ENCODE measurements around the gene CDK5RAP3.
"Not testable (repeated sequence)": the region's sequence is repeated elsewhere in the genome, so short reads cannot be mapped to it uniquely, and the experiment has no call there.

CDK5RAP3 gene

GRCh38 chr17:47997586-47997985 lies 26.7 kb downstream of the CDK5RAP3 start:
- Histone ChIP-seq H3K4me1 (peaks cover 10 to 62% (median 43%) of the 10 kb centered on the region in 10 experiments), H3K9me3 (replicated peaks in 1 of 11) (no peaks in the 10 kb centered on the region), H3K27me3 (no peaks in the 10 kb centered on the region), H3K4me3 (no peak overlapping the region), H3K9ac (no peak overlapping the region; a peak in 1 of 22 replicates), H3K36me3 (no peaks in the 10 kb centered on the region), H3K4me2 (peak overlapping the region in 7 of 11 experiments; percentile 25 to 95 (median 68); a peak in 13 of 22 replicates), H3K27ac (peak overlapping the region in 1 of 11 experiments; percentile 7; a peak in 2 of 22 replicates), H4K20me1 (no peaks in the 10 kb centered on the region)
- TF ChIP-seq Cebpa-rat (IDR thresholded peaks at IDR 0.05) = no peak

- no peak overlapping the region for H3K4me3 ChIP-seq
- no peak for TF ChIP-seq Cebpa-rat (IDR thresholded peaks at IDR 0.05)
- peaks cover 15 to 66% (median 47%) of the 10 kb centered on the region in 10 experiments for H3K4me1 ChIP-seq
- H3K27me3 ChIP-seq = no peaks in the 10 kb centered on the region
- H3K9me3 ChIP-seq (replicated peaks in 1 of 11) = no peaks in the 10 kb centered on the region
- H3K9ac ChIP-seq = no peak overlapping the region; a peak in 1 of 22 replicates
- H3K36me3 ChIP-seq = no peaks in the 10 kb centered on the region
- peak overlapping the region in 1 of 11 experiments; percentile 7; a peak in 2 of 22 replicates for H3K27ac ChIP-seq
- no peaks in the 10 kb centered on the region for H4K20me1 ChIP-seq
- H3K4me2 ChIP-seq = peak overlapping the region in 7 of 11 experiments; percentile 25 to 95 (median 68); a peak in 13 of 22 replicates
Measured at GRCh38 chr17:47998044-47998443, 27.1 kb downstream of the CDK5RAP3 start.

- peaks cover 28 to 81% (median 63%) of the 10 kb centered on the region in 10 experiments for H3K4me1 ChIP-seq
Measured at GRCh38 chr17:47999582-47999981, 28.7 kb downstream of the CDK5RAP3 start.

GRCh38 chr17:48001197-48001596 lies 30.3 kb downstream of the CDK5RAP3 start:
- no peaks in the 10 kb centered on the region for H3K36me3 ChIP-seq
- TF ChIP-seq Cebpa-rat (IDR thresholded peaks at IDR 0.05) = no peak
- peak overlapping the region; percentile 87 to 99 (median 95); a peak in 21 of 22 replicates for H3K27ac ChIP-seq
- H3K4me3 ChIP-seq = 0 out of 20 replicates have a peak overlapping the region, but pooled peaks of 1 of the 10 experiments have one; percentile 13
- H3K27me3 ChIP-seq = no peaks in the 10 kb centered on the region
- H3K4me2 ChIP-seq = peak overlapping the region in 10 of 11 experiments; percentile 82 to 95 (median 87); a peak in 20 of 22 replicates
- no peaks in the 10 kb centered on the region for H3K9me3 ChIP-seq (replicated peaks in 1 of 11)
- no peaks in the 10 kb centered on the region for H4K20me1 ChIP-seq
- peaks cover 38 to 93% (median 78%) of the 10 kb centered on the region in 10 experiments for H3K4me1 ChIP-seq
- H3K9ac ChIP-seq = peak overlapping the region in 6 of 11 experiments; percentile 83 to 90 (median 86); a peak in 7 of 22 replicates

More at GRCh38 chr17:47999582-47999981, 28.7 kb downstream of the CDK5RAP3 start:
- peak overlapping the region in 6 of 11 experiments; percentile 4 to 94 (median 31); a peak in 9 of 22 replicates for H3K27ac ChIP-seq
- no peaks in the 10 kb centered on the region for H3K9me3 ChIP-seq (replicated peaks in 1 of 11)
- H3K36me3 ChIP-seq = no peaks in the 10 kb centered on the region
- no peak overlapping the region; a peak in 1 of 22 replicates for H3K9ac ChIP-seq
- no peaks in the 10 kb centered on the region for H4K20me1 ChIP-seq
- peak overlapping the region in 9 of 11 experiments; percentile 17 to 95 (median 60); a peak in 15 of 22 replicates for H3K4me2 ChIP-seq
- H3K27me3 ChIP-seq = no peaks in the 10 kb centered on the region
- H3K4me3 ChIP-seq = no peak overlapping the region
- no peak for TF ChIP-seq Cebpa-rat (IDR thresholded peaks at IDR 0.05)

GRCh38 chr17:48001657-48002056 lies 30.7 kb downstream of the CDK5RAP3 start:
- not testable (repeated sequence) for H3K9me3 ChIP-seq (replicated peaks in 1 of 11); H3K27me3 ChIP-seq; H4K20me1 ChIP-seq; H3K36me3 ChIP-seq
- Histone ChIP-seq H3K4me2 (peak overlapping the region; percentile 73 to 95 (median 86)), H3K27ac (peak overlapping the region; percentile 87 to 99 (median 95)), H3K4me1 (peaks cover 38 to 94% (median 80%) of the 10 kb centered on the region in 10 experiments), H3K4me3 (peak overlapping the region in 4 of 10 experiments; percentile 10 to 51 (median 26); a peak in 3 of 20 replicates), H3K9ac (peak overlapping the region; percentile 76 to 91 (median 86); a peak in 21 of 22 replicates)

GRCh38 chr17:48002266-48002915 lies 31.5 kb downstream of the CDK5RAP3 start:
- Histone ChIP-seq H3K4me2 (peak overlapping the region; percentile 73 to 95 (median 86)), H3K36me3 (no peaks in the 10 kb centered on the region), H4K20me1 (no peaks in the 10 kb centered on the region), H3K27me3 (no peaks in the 10 kb centered on the region), H3K4me1 (peaks cover 38 to 97% (median 80%) of the 10 kb centered on the region in 10 experiments), H3K4me3 (peak overlapping the region in 8 of 10 experiments; percentile 10 to 51 (median 25); a peak in 8 of 20 replicates), H3K9me3 (replicated peaks in 1 of 11) (no peaks in the 10 kb centered on the region), H3K9ac (peak overlapping the region; percentile 76 to 91 (median 86)), H3K27ac (peak overlapping the region; percentile 87 to 99 (median 95))
- TF ChIP-seq Cebpa-rat (IDR thresholded peaks at IDR 0.05) = peak in 6 of 11 experiments; percentile 19 to 69 (median 52); a peak in 6 of 22 replicates

GRCh38 chr17:48002916-48003416 lies 32.1 kb downstream of the CDK5RAP3 start:
- peak overlapping the region; percentile 87 to 99 (median 95) for H3K27ac ChIP-seq
- H3K4me2 ChIP-seq = peak overlapping the region; percentile 73 to 95 (median 86)
- H3K27me3 ChIP-seq = no peaks in the 10 kb centered on the region
- peak overlapping the region in 2 of 10 experiments; percentile 9 to 44; a peak in 5 of 20 replicates for H3K4me3 ChIP-seq
- no peaks in the 10 kb centered on the region for H4K20me1 ChIP-seq
- no peaks in the 10 kb centered on the region for H3K36me3 ChIP-seq
- no peak; a peak in 1 of 22 replicates for TF ChIP-seq Cebpa-rat (IDR thresholded peaks at IDR 0.05)
- H3K9ac ChIP-seq = peak overlapping the region; percentile 76 to 91 (median 86)
- peaks cover 38 to 97% (median 74%) of the 10 kb centered on the region in 10 experiments for H3K4me1 ChIP-seq
- H3K9me3 ChIP-seq (replicated peaks in 1 of 11) = no peaks in the 10 kb centered on the region

GRCh38 chr17:48003417-48004151 lies 32.7 kb downstream of the CDK5RAP3 start:
- peaks cover 38 to 92% (median 73%) of the 10 kb centered on the region in 10 experiments for H3K4me1 ChIP-seq
- H3K27me3 ChIP-seq = no peaks in the 10 kb centered on the region
- peak overlapping the region in 10 of 11 experiments; percentile 82 to 91 (median 86); a peak in 19 of 22 replicates for H3K9ac ChIP-seq
- peak overlapping the region; percentile 87 to 99 (median 95) for H3K27ac ChIP-seq
- no peaks in the 10 kb centered on the region for H4K20me1 ChIP-seq
- peak overlapping the region; percentile 73 to 95 (median 86); a peak in 21 of 22 replicates for H3K4me2 ChIP-seq
- H3K9me3 ChIP-seq (replicated peaks in 1 of 11) = no peaks in the 10 kb centered on the region
- H3K4me3 ChIP-seq = peak overlapping the region in 1 of 10 experiments; percentile 44; a peak in 2 of 20 replicates
- no peak for TF ChIP-seq Cebpa-rat (IDR thresholded peaks at IDR 0.05)
- H3K36me3 ChIP-seq = no peaks in the 10 kb centered on the region
